Ascending aorta (tissue), 2 donors: Measurements from ENCODE around the gene PRKG2. TPM values are rescaled to one million over a fixed set of nuclear protein-coding genes. Genes with fewer than 3 reads are reported as not detected.

Experiments used
- DNase-seq, 2 donors: peaks; one replicate each; pipeline ENCODE4 v3.0.0-alpha.2; 2019; ENCODE audit warnings: low spot score in 2 of 2
- H3K27ac ChIP-seq, 2 donors: fragments of 200-600 bp; sonication (generic); one replicate each; pipeline ENCODE4 v1.5.1; 2016 to 2017; ENCODE audit warnings: mild to moderate bottlenecking in 1 of 2
- H3K27me3 ChIP-seq: fragments of 200-600 bp; sonication (generic); one replicate; pipeline ENCODE4 v1.5.1; 2017
- H3K36me3 ChIP-seq, 2 donors: fragments of 200-600 bp; sonication (generic); one replicate each; pipeline ENCODE4 v1.5.1; 2016
- H3K4me1 ChIP-seq, 2 donors: fragments of 200-600 bp; sonication (generic); one replicate each; pipeline ENCODE4 v1.5.1; 2016 to 2017; ENCODE audit warnings: mild to moderate bottlenecking in 1 of 2
- H3K4me3 ChIP-seq, 2 donors: fragments of 200-600 bp; sonication (generic); one replicate each; pipeline ENCODE4 v1.5.1; 2016 to 2017; ENCODE audit warnings: mild to moderate bottlenecking in 1 of 2
- H3K9me3 ChIP-seq, 2 donors: fragments of 200-600 bp; sonication (generic); one replicate each; pipeline ENCODE4 v1.5.1; 2016
- CTCF ChIP-seq, 3 experiments: fragments of 200-600 bp in 2 of 3; fragments of 450-650 bp in 1 of 3; sonication (generic) in 2 of 3; IDR thresholded peaks; one replicate each; pipeline ENCODE4 v1.5.1; 2016 to 2019; ENCODE audit warnings: antibody characterized with exemption in 3 of 3, mild to moderate bottlenecking in 1 of 3, moderate library complexity in 1 of 3
- intact Hi-C: fragments of 100-400 bp; cut with DNase I; formaldehyde crosslinking; loops from one replicate; pipeline ENCODE4 v1.15.1; 2023
- total RNA-seq: library from RNA; depleted of rRNA; stranded (reverse); fragments of >200 nt; gene quantifications from one replicate; pipeline ENCODE4 v1.1.0, GENCODE V29; 2016

Gene PRKG2, protein sequence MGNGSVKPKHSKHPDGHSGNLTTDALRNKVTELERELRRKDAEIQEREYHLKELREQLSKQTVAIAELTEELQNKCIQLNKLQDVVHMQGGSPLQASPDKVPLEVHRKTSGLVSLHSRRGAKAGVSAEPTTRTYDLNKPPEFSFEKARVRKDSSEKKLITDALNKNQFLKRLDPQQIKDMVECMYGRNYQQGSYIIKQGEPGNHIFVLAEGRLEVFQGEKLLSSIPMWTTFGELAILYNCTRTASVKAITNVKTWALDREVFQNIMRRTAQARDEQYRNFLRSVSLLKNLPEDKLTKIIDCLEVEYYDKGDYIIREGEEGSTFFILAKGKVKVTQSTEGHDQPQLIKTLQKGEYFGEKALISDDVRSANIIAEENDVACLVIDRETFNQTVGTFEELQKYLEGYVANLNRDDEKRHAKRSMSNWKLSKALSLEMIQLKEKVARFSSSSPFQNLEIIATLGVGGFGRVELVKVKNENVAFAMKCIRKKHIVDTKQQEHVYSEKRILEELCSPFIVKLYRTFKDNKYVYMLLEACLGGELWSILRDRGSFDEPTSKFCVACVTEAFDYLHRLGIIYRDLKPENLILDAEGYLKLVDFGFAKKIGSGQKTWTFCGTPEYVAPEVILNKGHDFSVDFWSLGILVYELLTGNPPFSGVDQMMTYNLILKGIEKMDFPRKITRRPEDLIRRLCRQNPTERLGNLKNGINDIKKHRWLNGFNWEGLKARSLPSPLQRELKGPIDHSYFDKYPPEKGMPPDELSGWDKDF
- total RNA-seq: not detected

DNA sequence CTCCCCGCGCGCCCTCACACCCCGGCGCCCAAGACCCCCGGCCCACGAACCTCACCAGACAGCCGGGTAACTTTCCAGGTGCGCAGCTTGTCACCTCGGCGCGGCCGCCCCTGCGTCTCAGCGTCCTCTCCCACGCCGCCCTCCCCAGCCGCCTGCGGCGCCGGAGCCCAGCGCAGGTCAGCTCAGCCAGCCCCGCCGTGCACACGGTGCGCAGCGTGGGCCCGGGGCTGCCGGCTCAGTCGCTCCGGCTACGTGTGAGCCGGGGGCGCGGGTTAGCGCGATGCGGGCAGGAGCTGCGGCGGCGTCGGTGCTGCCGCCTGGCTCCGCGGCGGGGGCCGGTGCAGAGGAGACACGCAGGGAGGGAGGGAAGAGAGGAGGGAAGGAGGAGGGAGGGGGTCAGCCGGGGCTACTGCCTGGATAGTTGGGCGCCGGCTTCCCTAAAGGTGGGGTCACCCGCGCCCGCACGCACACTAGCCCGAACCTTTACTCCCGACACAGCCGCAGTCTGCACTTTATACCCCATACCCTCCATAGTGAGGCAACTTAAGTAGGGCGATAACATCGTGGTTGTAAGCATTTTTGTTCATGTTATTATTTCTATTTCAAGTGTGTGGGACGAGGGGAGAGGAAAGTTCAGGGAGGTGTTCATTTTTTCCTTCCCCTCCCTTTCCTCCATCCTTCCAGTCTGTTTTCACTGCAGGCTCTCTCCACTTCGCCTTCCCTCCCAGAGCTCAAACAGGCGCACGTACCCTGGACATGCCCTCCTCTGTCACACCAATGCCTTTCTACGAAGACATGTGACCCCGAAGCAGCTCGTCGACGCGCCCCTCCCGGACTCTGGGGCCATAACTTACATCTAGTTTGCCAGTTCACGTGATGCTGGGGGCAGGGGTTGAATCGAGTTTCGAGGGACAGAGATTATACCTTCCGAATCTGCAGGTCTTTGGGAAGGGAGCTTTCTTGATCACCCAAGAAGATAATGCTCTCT is at the start of gene PRKG2:
Gene PRKG2 (minus strand): TSS at position 342 of the 988 bp plus-strand sequence. CDS start 10,175 bp downstream, outside the sequence.
- intact Hi-C loops: no loop called here
- H3K4me3 ChIP-seq: peak within 1 kb of the TSS; percentile 58 to 67
- H3K36me3 ChIP-seq: no peaks in the 10 kb centered on the region
- H3K27me3 ChIP-seq: no peaks in the 10 kb centered on the region
- H3K9me3 ChIP-seq: no peaks in the 10 kb centered on the region
- no peak for TF ChIP-seq CTCF (IDR thresholded peaks at IDR 0.05)
- no peak for DNase-seq
- H3K27ac ChIP-seq: no peak within 1 kb of the TSS
- H3K4me1 ChIP-seq: peaks cover 0 to 4% of the 10 kb centered on the region in 2 donors

GRCh38 chr4:81260443-81261101 is 45.5 kb upstream of the PRKG2 start:
- Histone ChIP-seq H3K27ac (no peak overlapping the region), H3K36me3 (no peaks in the 10 kb centered on the region), H3K27me3 (no peaks in the 10 kb centered on the region), H3K4me3 (no peak overlapping the region), H3K9me3 (no peaks in the 10 kb centered on the region), H3K4me1 (peaks cover 0 to 5% of the 10 kb centered on the region in 2 donors)
- no peak for TF ChIP-seq CTCF (IDR thresholded peaks at IDR 0.05)
- no peak for DNase-seq
- intact Hi-C loops: no loop called here

- peaks cover 0 to 5% of the 10 kb centered on the region in 2 donors for H3K4me1 ChIP-seq
- no peaks in the 10 kb centered on the region for H3K36me3 ChIP-seq
- H3K9me3 ChIP-seq: no peaks in the 10 kb centered on the region
- H3K27ac ChIP-seq: no peak overlapping the region
- no peak for TF ChIP-seq CTCF (IDR thresholded peaks at IDR 0.05)
- no peak for DNase-seq
- intact Hi-C loops: no loop called here
- no peaks in the 10 kb centered on the region for H3K27me3 ChIP-seq
- H3K4me3 ChIP-seq: no peak overlapping the region
Observed at GRCh38 chr4:81258841-81259550, 44.0 kb upstream of the PRKG2 start.

- Histone ChIP-seq H3K36me3 (no peaks in the 10 kb centered on the region), H3K4me1 (peaks cover 0 to 5% of the 10 kb centered on the region in 2 donors), H3K9me3 (no peaks in the 10 kb centered on the region), H3K27me3 (no peaks in the 10 kb centered on the region), H3K27ac (no peak overlapping the region), H3K4me3 (no peak overlapping the region)
- no peak for DNase-seq
- intact Hi-C loops: no loop called here
- no peak for TF ChIP-seq CTCF (IDR thresholded peaks at IDR 0.05)
Observed at GRCh38 chr4:81257816-81258215, 42.8 kb upstream of the PRKG2 start.
